HepG2 (cell line): Measurements from ENCODE around the gene USP14.

Source experiments
- BHLHE40 ChIP-seq: IDR thresholded peaks from 2 replicates; pipeline ENCODE4 v1.6.1; 2011; ENCODE audit warnings: low read length, improper control_type of control experiment
- BRCA1 ChIP-seq: sonication (generic); formaldehyde crosslinking; IDR thresholded peaks from 2 replicates; pipeline ENCODE4 v1.4.0; 2020; ENCODE audit warnings: missing genetic modification reagents
- CTCF ChIP-seq: sonication (generic); formaldehyde crosslinking; IDR thresholded peaks from 2 replicates; pipeline ENCODE4 v1.5.0; 2020; ENCODE audit warnings: mild to moderate bottlenecking, missing genetic modification reagents, moderate library complexity
- FLYWCH1 ChIP-seq: sonication (generic); formaldehyde crosslinking; IDR thresholded peaks from 2 replicates; pipeline ENCODE4 v1.8.1; 2023; ENCODE audit warnings: mild to moderate bottlenecking, missing genetic modification reagents
- FOSL1 ChIP-seq: sonication (generic); formaldehyde crosslinking; IDR thresholded peaks from 2 replicates; pipeline ENCODE4 v1.9.0; 2021; ENCODE audit warnings: missing genetic modification reagents, borderline replicate concordance
- HIVEP1 ChIP-seq: sonication (generic); formaldehyde crosslinking; IDR thresholded peaks from 2 replicates; pipeline ENCODE4 v1.4.0; 2020; ENCODE audit warnings: mild to moderate bottlenecking, missing genetic modification reagents
- JUND ChIP-seq: sonication (generic); formaldehyde crosslinking; IDR thresholded peaks from 2 replicates; pipeline ENCODE4 v1.8.0; 2022; ENCODE audit warnings: mild to moderate bottlenecking, missing genetic modification reagents
- MAX ChIP-seq: IDR thresholded peaks from 2 replicates; pipeline ENCODE4 v1.6.1; 2012; ENCODE audit warnings: inconsistent platforms
- POLR2A ChIP-seq, 2 experiments: IDR thresholded peaks; 2 replicates each; pipeline ENCODE4 v1.6.1; 2011; ENCODE audit warnings: low read depth in 2 of 2, low read length in 2 of 2, mild to moderate bottlenecking in 1 of 2, moderate library complexity in 1 of 2; ENCODE audit not compliant: insufficient read depth in 1 of 2
- ZBTB34 ChIP-seq: sonication (generic); formaldehyde crosslinking; IDR thresholded peaks from 2 replicates; pipeline ENCODE4 v1.8.0; 2022; ENCODE audit warnings: mild to moderate bottlenecking, missing genetic modification reagents
- ZC3H4 ChIP-seq: sonication (generic); formaldehyde crosslinking; IDR thresholded peaks from 2 replicates; pipeline ENCODE4 v1.4.0; 2020; ENCODE audit warnings: missing genetic modification reagents, borderline replicate concordance
- ZNF354B ChIP-seq: sonication (generic); formaldehyde crosslinking; IDR thresholded peaks from 2 replicates; pipeline ENCODE4 v1.8.0; 2022; ENCODE audit warnings: mild to moderate bottlenecking, missing genetic modification reagents

GRCh38 chr18:251572-251971 lies 93.2 kb downstream of the USP14 start:
- TF ChIP-seq CTCF (CRISPR knock-in tag) (no peak), POLR2A (IDR thresholded peaks at IDR 0.05; ENCODE audit: insufficient read depth in 1 of 2, low read depth in 2 of 2, low read length in 2 of 2) (no peak), FOSL1 (CRISPR knock-in tag) (no peak), MAX (no peak), ZNF354B (no peak), BHLHE40 (no peak), HIVEP1 (CRISPR knock-in tag) (no peak), ZC3H4 (CRISPR knock-in tag) (no peak), FLYWCH1 (CRISPR knock-in tag) (no peak), ZBTB34 (CRISPR knock-in tag) (no peak), JUND (no peak), BRCA1 (CRISPR knock-in tag) (no peak)
